Measurements from ENCODE around the gene FASN. TPM values are rescaled to one million over a fixed set of nuclear protein-coding genes. Genes with fewer than 3 reads are reported as not detected.

FASN gene
- total and polyA plus RNA-seq, 2 of the 13 experiments (the other 11 are each of a cell fraction or from before 2014, with no cell fraction given), result 51.7 to 101 TPM

DNA sequence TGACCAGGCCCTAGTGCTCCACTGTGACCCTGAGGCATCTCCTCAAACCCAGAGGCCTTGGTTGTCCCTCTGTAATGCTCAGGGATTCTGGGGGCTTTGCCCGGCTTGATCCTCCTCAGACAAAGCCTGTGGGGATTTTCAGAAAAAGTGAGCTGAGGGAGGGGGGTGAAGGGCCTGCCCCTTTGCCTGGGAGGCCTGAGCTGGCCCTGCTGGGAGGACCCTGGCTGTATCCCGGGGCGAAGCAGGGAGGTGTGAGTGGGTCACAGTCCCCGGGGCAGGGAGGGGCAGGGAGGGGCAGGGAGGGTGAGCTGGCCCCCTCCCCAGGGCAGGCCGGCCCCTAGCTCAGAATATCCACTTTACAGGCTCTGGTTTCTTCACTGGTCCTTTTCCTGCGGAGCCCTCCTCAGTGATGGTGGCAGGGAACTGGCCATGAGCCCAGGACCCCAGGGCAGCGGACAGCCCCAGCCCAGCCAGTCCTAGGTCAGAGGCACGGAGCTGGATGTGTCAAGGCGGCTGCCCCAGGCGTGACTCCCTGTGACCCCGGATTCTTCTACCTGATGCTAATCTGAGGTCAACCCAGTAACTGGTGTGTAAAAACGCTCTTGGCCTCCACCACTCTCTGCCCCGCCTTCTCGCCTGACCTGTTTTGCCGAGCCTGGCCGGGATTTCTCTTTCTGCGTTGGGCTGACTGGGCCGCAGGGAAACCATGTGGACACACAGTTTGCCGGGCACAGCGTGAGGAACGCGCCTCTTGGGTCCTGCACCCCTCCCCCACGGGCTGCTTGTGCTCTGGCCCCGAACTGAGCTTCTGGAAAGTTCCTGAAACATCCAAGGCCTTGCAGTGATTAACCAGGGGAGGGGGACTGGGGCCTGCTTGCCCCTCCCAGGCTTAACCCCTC, 5.8 kb upstream of the FASN start (continued):
- peak; percentile 98 for TF ChIP-seq ZNF281 (CRISPR knock-in tag; IDR thresholded peaks at IDR 0.05; ENCODE audit: borderline replicate concordance)
- no peak for TF ChIP-seq SP2 (CRISPR knock-in tag; IDR thresholded peaks at IDR 0.05)
- TF ChIP-seq ZNF101 (CRISPR knock-in tag; IDR thresholded peaks at IDR 0.05; ENCODE audit: borderline replicate concordance, low read depth), result 0 out of 2 replicates have a peak, but pooled peaks have one; percentile 75
- no peak for TF ChIP-seq NFKBIZ (CRISPR knock-in tag; IDR thresholded peaks at IDR 0.05)
- 0 out of 2 replicates have a peak, but pooled peaks have one; percentile 72 for TF ChIP-seq ZNF670 (CRISPR knock-in tag; IDR thresholded peaks at IDR 0.05; ENCODE audit: borderline replicate concordance)
- TF ChIP-seq, protein P1, sequence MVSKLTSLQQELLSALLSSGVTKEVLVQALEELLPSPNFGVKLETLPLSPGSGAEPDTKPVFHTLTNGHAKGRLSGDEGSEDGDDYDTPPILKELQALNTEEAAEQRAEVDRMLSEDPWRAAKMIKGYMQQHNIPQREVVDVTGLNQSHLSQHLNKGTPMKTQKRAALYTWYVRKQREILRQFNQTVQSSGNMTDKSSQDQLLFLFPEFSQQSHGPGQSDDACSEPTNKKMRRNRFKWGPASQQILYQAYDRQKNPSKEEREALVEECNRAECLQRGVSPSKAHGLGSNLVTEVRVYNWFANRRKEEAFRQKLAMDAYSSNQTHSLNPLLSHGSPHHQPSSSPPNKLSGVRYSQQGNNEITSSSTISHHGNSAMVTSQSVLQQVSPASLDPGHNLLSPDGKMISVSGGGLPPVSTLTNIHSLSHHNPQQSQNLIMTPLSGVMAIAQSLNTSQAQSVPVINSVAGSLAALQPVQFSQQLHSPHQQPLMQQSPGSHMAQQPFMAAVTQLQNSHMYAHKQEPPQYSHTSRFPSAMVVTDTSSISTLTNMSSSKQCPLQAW (CRISPR knock-in tag; IDR thresholded peaks at IDR 0.05), result peak; percentile 50; the same call in 1 of the 2 replicates
- no peak for TF ChIP-seq NONO (IDR thresholded peaks at IDR 0.05)
- TF ChIP-seq NONO (CRISPR knock-in tag; conservative IDR thresholded peaks at IDR 0.05), result peak; percentile 56; the same call in 1 of the 2 replicates
- TF ChIP-seq ZBTB38 (CRISPR knock-in tag; IDR thresholded peaks at IDR 0.05), result no peak
- TF ChIP-seq ATF7-NPFF (CRISPR knock-in tag; IDR thresholded peaks at IDR 0.05; ENCODE audit: low read depth), result peak; percentile 89
- no peak for TF ChIP-seq SETDB1 (CRISPR knock-in tag; IDR thresholded peaks at IDR 0.05; ENCODE audit: borderline replicate concordance)
- peak; percentile 67 for TF ChIP-seq AGO2 (optimal IDR thresholded peaks at IDR 0.05; ENCODE audit: low read depth, low read length)
- TF ChIP-seq ZNF878 (CRISPR knock-in tag; IDR thresholded peaks at IDR 0.05), result peak; percentile 92; the same call in 1 of the 2 replicates
- TF ChIP-seq STAT5B (CRISPR knock-in tag; IDR thresholded peaks at IDR 0.05), result no peak
- peak; percentile 26 for TF ChIP-seq CEBPG (CRISPR knock-in tag; IDR thresholded peaks at IDR 0.05)
- TF ChIP-seq NCOA2 (CRISPR knock-in tag; IDR thresholded peaks at IDR 0.05), result peak; percentile 69
- peak; percentile 84 for TF ChIP-seq RFX5 (IDR thresholded peaks at IDR 0.05; ENCODE audit: low read depth, low read length)
- TF ChIP-seq SMAD9 (CRISPR knock-in tag; IDR thresholded peaks at IDR 0.05), result 0 out of 2 replicates have a peak, but pooled peaks have one; percentile 60
- TF ChIP-seq TRIM22 (IDR thresholded peaks at IDR 0.05), result no peak
- no peak for TF ChIP-seq ARNT (IDR thresholded peaks at IDR 0.05)
- no peak for TF ChIP-seq CBX2 (IDR thresholded peaks at IDR 0.05; ENCODE audit: low read depth, low read length)
- TF ChIP-seq CBX2 (CRISPR knock-in tag; IDR thresholded peaks at IDR 0.05; ENCODE audit: low read depth), result no peak
- no peak; the same call in 1 of the 2 replicates for TF ChIP-seq ISX (CRISPR knock-in tag; conservative IDR thresholded peaks at IDR 0.05)
- TF ChIP-seq BORCS8-MEF2B (CRISPR knock-in tag; IDR thresholded peaks at IDR 0.05), result peak; percentile 73; the same call in 1 of the 2 replicates
- TF ChIP-seq ZNF225 (CRISPR knock-in tag; IDR thresholded peaks at IDR 0.05), result peak; percentile 70
- peak; percentile 73 for TF ChIP-seq THAP11 (CRISPR knock-in tag; IDR thresholded peaks at IDR 0.05)

Data from HepG2 (cell line).